Transverse colon (tissue), 4 donors: ENCODE measurements around the gene DNAJB8. TPM values are rescaled to one million over a fixed set of nuclear protein-coding genes. Genes with fewer than 3 reads are reported as not detected.
A peak's percentile ranks its signal among the peaks of the same experiment; 100 is the strongest.

Experiments used
- DNase-seq: peaks from one replicate; pipeline ENCODE4 v3.0.0-alpha.2; 2019
- H3K27ac ChIP-seq, 4 donors: fragments of 200-600 bp; sonication (generic); 2 replicates each; pipeline ENCODE4 v1.5.1; 2016 to 2018; ENCODE audit warnings: inconsistent platforms in 4 of 4
- H3K27me3 ChIP-seq: fragments of 200-600 bp; sonication (generic); 2 replicates; pipeline ENCODE4 v1.5.1; 2017; ENCODE audit warnings: inconsistent platforms
- H3K36me3 ChIP-seq, 4 donors: fragments of 200-600 bp; sonication (generic); 2 replicates each; pipeline ENCODE4 v1.5.1; 2017 to 2019; ENCODE audit warnings: inconsistent platforms in 4 of 4
- H3K4me1 ChIP-seq, 4 donors: fragments of 200-600 bp; sonication (generic); 2 replicates each; pipeline ENCODE4 v1.5.1; 2017 to 2020; ENCODE audit warnings: inconsistent platforms in 4 of 4
- H3K4me3 ChIP-seq, 4 donors: fragments of 200-600 bp; sonication (generic); 1 replicate in 1 of 4; 2 replicates in 3 of 4; pipeline versions ENCODE4 v1.5.1 to v1.6.1; 2017 to 2019; ENCODE audit warnings: inconsistent platforms in 4 of 4
- H3K9me3 ChIP-seq, 2 donors: fragments of 200-600 bp; sonication (generic); 2 replicates each; pipeline ENCODE4 v1.5.1; 2017 to 2019; ENCODE audit warnings: inconsistent platforms in 2 of 2
- CTCF ChIP-seq, 5 experiments: fragments of 200-600 bp in 3 of 5; fragments of 450-650 bp in 2 of 5; sonication (generic) in 3 of 5; IDR thresholded peaks; 1 replicate in 2 of 5; 2 replicates in 3 of 5; pipeline ENCODE4 v1.5.1; 2016 to 2017; ENCODE audit warnings: antibody characterized with exemption in 5 of 5, inconsistent platforms in 3 of 5, mild to moderate bottlenecking in 2 of 5, moderate library complexity in 1 of 5
- EP300 ChIP-seq: sonication (generic); formaldehyde crosslinking; IDR thresholded peaks from one replicate; pipeline ENCODE4 v1.6.1; 2017; ENCODE audit warnings: antibody characterized with exemption, low read depth
- POLR2A ChIP-seq: fragments of 450-650 bp; IDR thresholded peaks from one replicate; pipeline ENCODE4 v1.6.1; 2016; ENCODE audit warnings: antibody characterized with exemption, mild to moderate bottlenecking, moderate library complexity
- POLR2AphosphoS5 ChIP-seq, 3 donors: sonication (generic); formaldehyde crosslinking; IDR thresholded peaks; one replicate each; pipeline ENCODE4 v1.6.1; 2016; ENCODE audit warnings: antibody characterized with exemption in 3 of 3
- WGBS, 2 donors: methylation state at CpG; one replicate each; pipeline ENCODE4 v1.1.5; 2018; ENCODE audit warnings: low coverage in 1 of 2; 5-methylcytosine and 5-hydroxymethylcytosine counted together
- in situ Hi-C, 4 donors: fragments of 200-750 bp; cut with MboI; loops; one replicate each; pipeline versions ENCODE4 v1.15.0 to v1.15.1; 2017; ENCODE audit warnings: low sequenced_read_pairs in 3 of 4, low pct_ligation_motif_present in 1 of 4, low pct_unique_long_range_greater_than_20kb in 1 of 4
- intact Hi-C: fragments of 100-400 bp; cut with DNase I; formaldehyde crosslinking; loops from one replicate; pipeline ENCODE4 v1.15.1; 2023; ENCODE audit warnings: low total_unique reads
- total RNA-seq, 4 donors: library from RNA; depleted of rRNA; stranded (reverse); fragments of >200 nt; gene quantifications; one replicate each; pipeline ENCODE4 v1.1.0, GENCODE V29; 2016

DNAJB8 gene
- total RNA-seq, 4 donors from 2014 or later, result not detected

DNA sequence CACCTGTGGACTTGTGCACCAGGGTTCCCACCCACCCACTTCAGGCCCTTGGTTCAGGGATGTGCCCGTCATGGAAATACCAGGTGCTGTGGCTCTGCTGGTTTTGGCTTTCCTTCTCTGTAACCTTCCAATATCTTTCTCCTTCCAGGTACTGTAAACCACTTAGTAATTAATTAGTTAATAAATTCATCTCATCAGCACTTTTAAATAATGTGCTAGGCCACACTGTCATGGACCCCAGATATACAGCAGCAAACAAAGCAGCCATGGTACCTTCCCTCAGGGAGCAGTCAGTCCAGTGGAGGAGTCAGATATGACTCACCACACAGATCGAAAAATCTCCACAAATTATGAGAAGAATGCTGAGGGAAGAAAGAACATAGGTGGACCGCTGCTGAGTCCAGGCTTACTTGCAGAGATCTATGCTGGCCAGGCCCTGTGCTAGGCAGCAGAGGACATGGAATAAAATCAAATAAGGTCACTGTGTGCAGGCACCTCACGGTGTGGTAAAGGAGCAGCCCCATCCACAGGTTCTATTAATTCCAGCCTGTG lies 33.1 kb upstream of the DNAJB8 start:
- H3K27ac ChIP-seq, result no peak overlapping the region
- no peak overlapping the region for H3K4me3 ChIP-seq
- TF ChIP-seq POLR2A (no peak), CTCF (IDR thresholded peaks at IDR 0.05) (no peak), EP300 (no peak), POLR2AphosphoS5 (IDR thresholded peaks at IDR 0.05) (no peak)
- WGBS, 2 donors, result 79% methylated on average over 4 of the region's 4 CpGs; no CpG with 5 or more reads in 1 of the 2 donors
- in situ Hi-C loops (loop anchor here in 2 of 4 donors (25.0 kb wide), 2 partner anchors 337 to 412 kb away; partner anchors contain the start of gene EEFSEC (in 1 of the 2)), intact Hi-C loops (loop anchor here (2.0 to 5.0 kb wide), 2 partner anchors 67 to 405 kb away; no protein-coding TSS in a partner anchor)
- H3K36me3 ChIP-seq, result no peaks in the 10 kb centered on the region
- peaks cover 96% of the 10 kb centered on the region for H3K27me3 ChIP-seq
- H3K4me1 ChIP-seq, result peaks cover 3 to 6% (median 5%) of the 10 kb centered on the region in 4 donors
- H3K9me3 ChIP-seq, result no peaks in the 10 kb centered on the region
- DNase-seq, result no peak

DNA sequence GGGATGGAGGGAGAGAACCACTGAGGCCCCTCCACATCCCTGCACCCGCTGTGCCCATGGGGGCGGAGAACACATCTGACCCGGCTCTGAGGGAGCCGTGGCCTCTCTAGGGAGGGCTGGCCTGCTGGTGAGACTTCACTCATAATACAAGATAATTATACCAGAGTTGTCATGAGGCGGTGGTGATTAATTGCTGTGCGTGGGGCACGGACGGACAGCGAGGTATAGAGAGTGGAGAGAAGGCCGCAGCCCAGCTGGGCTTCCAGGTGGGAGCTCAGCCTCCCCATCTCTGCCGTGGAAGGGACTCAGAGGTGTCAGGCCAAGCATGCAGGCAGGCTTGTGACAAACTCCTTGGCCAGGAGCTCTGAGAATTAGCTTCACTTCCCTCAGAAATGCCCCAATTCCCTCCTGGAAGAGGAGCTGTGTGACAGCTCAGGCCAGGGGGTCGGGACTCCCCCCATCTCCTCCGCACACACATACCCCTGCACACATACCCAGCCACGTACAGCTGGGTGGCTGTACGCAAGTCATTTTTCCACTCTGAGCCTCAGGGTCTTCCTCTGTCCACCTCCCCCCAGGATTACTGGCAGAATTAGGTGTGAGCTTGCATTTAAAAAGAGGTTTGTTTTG lies 32.3 kb upstream of the DNAJB8 start:
- intact Hi-C loops (loop anchor here (2.0 to 5.0 kb wide), 2 partner anchors 67 to 404 kb away; no protein-coding TSS in a partner anchor), in situ Hi-C loops (loop anchor here in 2 of 4 donors (25.0 kb wide), 2 partner anchors 337 to 412 kb away; partner anchors contain the start of gene EEFSEC (in 1 of the 2))
- Histone ChIP-seq H3K9me3 (no peaks in the 10 kb centered on the region), H3K4me1 (peaks cover 3 to 6% (median 5%) of the 10 kb centered on the region in 4 donors), H3K4me3 (no peak overlapping the region), H3K27me3 (peaks cover 98% of the 10 kb centered on the region), H3K36me3 (no peaks in the 10 kb centered on the region), H3K27ac (no peak overlapping the region)
- no peak for DNase-seq
- TF ChIP-seq POLR2A, result no peak
- TF ChIP-seq POLR2AphosphoS5 (IDR thresholded peaks at IDR 0.05), result no peak
- TF ChIP-seq EP300, result no peak
- TF ChIP-seq CTCF (IDR thresholded peaks at IDR 0.05), result no peak
- 76% methylated on average over 15 of the region's 15 CpGs; no CpG with 5 or more reads in 1 of the 2 donors for WGBS, 2 donors

DNA sequence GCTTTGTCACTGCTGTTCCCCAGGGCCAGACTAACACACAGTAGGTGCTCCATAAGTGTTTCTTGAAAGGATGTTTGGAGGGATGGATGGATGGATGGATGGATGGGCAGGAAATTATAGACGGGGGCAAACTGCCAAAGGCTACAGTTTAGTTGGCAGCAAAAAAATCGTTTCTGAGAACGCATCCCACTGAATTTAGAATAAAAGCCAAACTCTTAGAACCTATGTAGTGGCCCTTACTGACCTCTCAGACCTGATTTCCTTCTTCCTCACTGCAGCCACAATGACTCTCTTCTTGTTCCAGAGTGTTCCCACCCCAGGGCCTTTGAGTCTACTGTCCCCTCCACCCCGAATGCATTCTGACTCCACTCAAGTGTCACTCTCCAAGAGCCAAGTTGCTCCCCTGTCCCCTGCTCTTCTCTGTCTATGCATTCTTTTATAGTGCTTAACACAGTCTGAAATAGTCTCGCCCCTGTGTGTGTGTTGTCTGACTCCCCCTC lies 31.5 kb upstream of the DNAJB8 start:
- no peak for DNase-seq

More for the DNA sequence above, 31.5 kb upstream of the DNAJB8 start:
- H3K27ac ChIP-seq, result no peak overlapping the region
- peaks cover 98% of the 10 kb centered on the region for H3K27me3 ChIP-seq
- in situ Hi-C loops (loop anchor here in 2 of 4 donors (25.0 kb wide), 2 partner anchors 336 to 411 kb away; partner anchors contain the start of gene EEFSEC (in 1 of the 2)), intact Hi-C loops (loop anchor here (2.0 to 5.0 kb wide), 2 partner anchors 66 to 403 kb away; no protein-coding TSS in a partner anchor)
- WGBS, 2 donors, result 22 to 32% methylated on average over 2 to 5 of the region's 5 CpGs
- no peak for TF ChIP-seq POLR2AphosphoS5 (IDR thresholded peaks at IDR 0.05)
- peak in 1 of 5 experiments; percentile 2 for TF ChIP-seq CTCF (IDR thresholded peaks at IDR 0.05)
- H3K4me3 ChIP-seq, result peak overlapping the region in 3 of 4 donors; percentile 37 to 48 (median 44)
- no peaks in the 10 kb centered on the region for H3K9me3 ChIP-seq
- no peaks in the 10 kb centered on the region for H3K36me3 ChIP-seq
- H3K4me1 ChIP-seq, result peaks cover 3 to 6% (median 6%) of the 10 kb centered on the region in 4 donors
